ENCODE results near the gene PPP1R11.
"Not testable (repeated sequence)": the region's sequence is repeated elsewhere in the genome, so short reads cannot be mapped to it uniquely, and the experiment has no call there.

The PPP1R11 gene, protein sequence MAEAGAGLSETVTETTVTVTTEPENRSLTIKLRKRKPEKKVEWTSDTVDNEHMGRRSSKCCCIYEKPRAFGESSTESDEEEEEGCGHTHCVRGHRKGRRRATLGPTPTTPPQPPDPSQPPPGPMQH

DNA sequence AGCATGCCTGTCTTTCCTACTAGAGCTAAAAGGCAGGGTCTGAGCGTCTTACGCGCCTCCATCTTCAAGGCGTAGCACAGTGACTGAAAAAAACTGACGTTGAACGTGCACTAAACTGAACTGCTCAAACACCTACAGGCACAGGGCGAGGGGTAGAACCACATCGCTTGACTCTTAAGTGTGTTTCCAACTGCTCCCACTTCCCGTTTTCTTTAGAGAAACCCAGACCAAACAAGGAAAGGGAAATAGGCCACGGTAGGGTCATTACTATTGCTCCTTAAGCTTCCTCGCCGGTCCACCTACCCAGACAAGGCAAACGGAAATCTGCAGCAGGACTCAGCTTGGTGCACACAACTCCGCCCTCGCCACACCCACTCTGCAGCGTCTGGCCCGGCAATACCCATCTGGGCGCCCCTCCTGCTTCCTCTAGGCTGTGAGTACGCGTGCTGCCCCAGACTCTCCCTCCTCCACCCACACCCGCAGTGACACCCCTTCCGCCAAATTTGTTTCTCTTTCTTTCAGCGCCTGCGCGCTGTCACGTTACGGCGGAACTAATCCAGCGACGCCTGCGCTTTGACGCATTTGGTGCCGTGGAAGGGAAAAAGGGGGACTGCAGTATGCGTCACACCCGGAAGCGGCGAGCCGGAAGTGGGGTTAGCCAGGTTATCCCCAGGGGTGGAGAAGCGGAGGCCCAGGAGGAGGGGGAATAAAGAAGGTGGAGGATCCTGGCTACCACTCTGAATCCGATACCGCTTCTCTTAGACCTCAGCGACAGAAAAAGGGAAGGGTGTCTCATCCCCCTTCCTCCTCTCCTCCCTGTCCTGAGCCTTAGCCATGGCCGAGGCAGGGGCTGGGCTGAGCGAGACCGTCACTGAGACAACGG, at the start of gene PPP1R11:
Gene PPP1R11 (plus strand): TSS at position 622 of the 883 bp plus-strand sequence. CDS start 213 bp downstream, at position 835.
- DNase-seq (ENCODE audit: low spot score) = peak; percentile 100

DNA sequence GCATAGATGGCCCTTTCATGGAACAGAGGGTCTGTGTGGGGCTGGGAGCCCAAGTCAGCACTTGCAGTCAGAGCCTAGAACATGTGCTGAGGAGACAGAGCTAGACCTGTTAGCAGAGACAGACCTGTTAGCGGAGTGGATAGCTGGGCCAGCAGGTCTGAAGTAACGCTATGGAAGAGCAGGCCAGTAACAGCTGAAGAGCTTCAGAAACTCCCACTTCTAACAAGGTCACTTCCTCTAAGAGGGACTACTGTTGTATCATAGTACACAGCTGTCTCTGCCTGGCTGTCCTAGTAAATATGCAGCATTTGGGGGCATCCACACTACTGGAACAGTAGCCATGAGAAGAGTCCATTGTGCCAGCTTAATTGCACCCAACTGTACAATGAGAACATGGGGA, 47.2 kb upstream of the PPP1R11 start:
- DNase-seq (ENCODE audit: low spot score) = no peak

DNA sequence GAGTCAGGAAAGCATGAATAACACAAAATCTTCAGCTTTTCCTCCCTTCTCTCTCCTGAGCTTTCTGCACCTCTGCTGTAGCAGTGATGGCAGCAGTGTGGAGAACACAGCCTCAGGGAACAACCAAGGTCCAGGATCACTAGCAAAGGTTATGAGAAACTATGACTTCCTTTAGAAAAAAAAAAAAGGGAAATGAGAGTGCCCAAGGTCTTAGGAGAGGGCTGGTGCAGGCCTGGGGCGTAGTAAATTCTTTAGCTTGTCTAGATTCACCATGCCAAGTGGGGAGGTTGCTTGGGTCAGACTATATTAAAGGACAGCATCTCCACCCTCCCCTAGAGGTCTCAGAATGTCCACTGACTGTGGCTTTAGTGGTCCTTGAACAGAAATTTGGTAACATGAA, 46.4 kb upstream of the PPP1R11 start:
- DNase-seq (ENCODE audit: low spot score) = no peak

DNA sequence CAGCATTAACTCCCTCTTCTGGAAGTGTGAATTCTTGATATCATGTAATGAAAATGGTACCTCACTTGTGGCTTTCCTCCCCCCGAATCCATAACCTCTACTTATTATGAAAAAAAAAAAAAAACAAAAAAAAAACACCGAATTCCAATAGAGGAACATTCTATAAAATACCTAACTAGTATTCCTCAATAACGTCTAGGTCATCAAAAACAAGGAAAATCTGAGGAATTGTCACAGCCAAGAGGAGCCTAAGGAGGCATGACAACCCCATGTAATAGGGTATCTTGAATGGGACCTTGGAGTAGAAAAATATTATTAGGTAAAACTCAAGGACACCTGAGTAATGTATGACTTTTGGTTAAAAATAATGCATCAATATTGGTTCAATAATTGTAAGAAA, 44.8 kb upstream of the PPP1R11 start:
- DNase-seq (ENCODE audit: low spot score) = no peak

DNA sequence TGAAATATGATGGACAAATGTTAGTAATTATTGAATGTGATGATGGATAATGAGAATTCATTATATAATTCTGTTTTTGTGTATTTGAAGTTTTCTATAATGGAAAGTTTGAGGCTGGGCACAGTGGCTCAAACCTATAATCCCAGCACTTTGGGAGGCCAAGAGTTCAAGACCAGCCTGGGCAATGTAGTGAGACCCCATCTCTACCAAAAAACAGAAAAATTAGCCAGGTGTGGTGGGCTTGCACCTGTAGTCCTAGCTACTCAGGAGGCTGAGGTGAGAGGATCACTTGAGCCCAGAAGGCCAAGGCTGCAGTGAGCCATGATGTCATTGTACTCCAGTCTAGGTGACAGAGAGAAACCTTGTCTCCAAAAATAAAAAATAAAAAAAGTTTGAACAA, 44.3 kb upstream of the PPP1R11 start:
- not testable (repeated sequence) for DNase-seq (ENCODE audit: low spot score)

DNA sequence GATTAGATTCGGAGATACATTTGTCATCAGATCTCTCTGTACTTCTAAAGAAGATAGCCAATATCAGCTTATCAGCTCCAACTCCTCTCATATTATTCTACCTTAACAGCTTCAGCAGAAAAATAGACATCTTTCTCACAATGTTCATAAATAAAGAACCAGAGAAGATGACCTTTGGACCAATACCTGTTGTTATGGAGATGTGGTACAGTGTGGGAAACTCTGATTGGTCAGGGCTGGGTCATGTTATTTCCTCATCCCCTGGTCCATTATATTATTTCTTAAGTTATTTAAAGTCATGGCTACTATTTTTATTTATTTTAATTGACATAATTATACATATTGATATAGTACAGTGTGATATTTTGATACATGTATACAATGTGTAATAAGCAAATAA, 41.8 kb upstream of the PPP1R11 start:
- DNase-seq (ENCODE audit: low spot score) = no peak

DNA sequence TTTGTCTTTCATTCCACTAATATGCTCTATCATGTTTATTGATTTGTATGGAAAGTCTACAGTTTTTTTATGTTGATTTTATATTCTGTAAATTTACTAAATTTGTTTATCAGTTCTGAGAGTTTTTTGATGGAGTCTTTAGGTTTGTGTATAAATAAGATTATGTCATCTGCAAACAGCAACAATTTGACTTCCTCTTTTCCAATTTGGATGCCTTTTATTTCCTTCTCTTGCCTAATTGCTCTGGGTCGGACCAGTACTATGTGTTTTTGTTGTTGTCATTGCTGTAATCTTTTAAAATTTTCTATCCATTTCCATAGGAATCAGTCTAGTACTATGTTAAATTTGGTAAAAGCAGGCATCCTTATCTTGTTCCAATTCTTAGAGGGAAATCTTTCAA, 37.4 kb upstream of the PPP1R11 start:
- DNase-seq (ENCODE audit: low spot score) = no peak

DNA sequence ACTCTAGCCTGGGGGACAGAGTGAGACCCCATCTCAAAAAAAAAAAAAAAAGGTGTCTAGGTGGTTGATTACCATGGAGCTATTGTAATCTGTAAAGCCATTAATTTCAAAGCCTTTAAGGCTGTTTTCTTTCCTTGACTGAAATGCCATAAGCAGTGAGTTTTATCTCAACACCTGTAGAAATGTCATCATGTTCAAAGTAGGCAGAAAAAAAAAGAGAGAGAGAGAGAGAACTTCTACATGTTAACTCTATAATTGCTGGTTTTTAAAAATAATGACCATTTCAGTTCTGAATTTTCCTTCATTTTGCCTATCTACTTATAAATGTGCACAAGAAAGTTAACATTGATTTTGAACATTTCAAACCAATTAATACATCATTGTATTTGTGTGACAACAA, 35.6 kb upstream of the PPP1R11 start:
- DNase-seq (ENCODE audit: low spot score) = no peak

DNA sequence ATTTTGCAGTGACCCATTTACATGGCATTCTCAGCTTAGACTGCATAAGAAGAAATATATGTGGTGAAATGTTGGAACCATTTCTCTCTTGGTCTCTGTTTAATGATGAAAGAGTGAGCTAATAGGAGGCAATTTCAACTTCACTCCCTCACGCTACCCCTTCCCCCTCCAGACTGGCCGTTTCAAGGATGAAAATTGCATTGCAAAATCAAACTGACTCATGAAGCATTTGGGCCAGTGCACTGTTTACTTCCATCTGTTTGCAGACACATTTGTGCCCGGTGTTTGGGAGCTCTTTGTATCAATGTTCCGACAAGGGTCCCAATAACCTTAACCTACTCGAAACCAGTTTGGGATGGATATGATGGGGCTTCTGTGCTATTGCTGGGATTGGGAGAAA, 33.6 kb upstream of the PPP1R11 start:
- DNase-seq (ENCODE audit: low spot score) = not testable (repeated sequence)

DNA sequence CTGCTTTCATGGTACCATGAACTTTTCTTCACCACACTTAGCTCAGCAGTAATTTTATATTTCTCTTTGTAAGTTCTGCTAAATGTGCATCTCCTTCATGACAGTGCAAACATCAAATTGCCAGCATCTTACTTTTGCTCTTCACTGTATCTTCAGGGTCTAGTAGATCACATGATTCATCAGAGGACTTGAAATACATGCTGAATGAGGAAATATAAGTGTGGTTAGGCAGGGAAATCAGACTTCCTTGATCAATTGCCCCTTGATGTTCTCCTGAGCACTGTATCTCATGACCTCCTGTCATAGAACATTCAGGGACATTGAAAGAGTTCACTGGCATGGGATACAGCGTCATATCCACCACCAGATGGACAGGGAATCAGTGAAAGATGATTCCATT, 31.2 kb upstream of the PPP1R11 start:
- DNase-seq (ENCODE audit: low spot score) = no peak

DNA sequence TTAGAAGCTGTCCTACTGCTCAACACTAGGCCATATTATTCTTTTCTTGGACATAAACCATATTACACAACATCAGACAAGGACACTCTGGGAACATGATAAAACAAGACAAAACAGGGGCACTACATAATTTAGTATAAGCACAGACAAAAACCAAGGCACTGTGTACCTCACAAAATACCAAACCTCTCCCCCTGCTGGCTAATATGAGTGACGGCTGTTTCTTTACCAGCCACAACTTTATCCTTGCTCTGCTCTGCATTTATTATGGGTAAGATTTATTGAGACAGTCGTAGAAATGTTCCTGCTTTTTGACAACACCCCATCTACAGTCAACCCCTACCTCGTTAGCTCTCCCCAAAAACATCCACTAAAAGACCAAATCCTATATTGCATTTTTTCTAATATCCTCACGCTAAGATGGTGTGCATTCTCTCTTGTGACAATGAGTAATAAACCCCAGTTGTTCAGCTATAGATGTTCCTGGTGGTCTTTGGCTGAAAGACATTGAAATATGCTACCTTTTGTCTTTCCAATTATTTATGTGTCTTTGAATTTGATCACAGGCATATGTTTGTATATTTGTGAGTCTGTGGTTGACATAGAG, 29.7 kb upstream of the PPP1R11 start:
- DNase-seq (ENCODE audit: low spot score) = no peak

DNA sequence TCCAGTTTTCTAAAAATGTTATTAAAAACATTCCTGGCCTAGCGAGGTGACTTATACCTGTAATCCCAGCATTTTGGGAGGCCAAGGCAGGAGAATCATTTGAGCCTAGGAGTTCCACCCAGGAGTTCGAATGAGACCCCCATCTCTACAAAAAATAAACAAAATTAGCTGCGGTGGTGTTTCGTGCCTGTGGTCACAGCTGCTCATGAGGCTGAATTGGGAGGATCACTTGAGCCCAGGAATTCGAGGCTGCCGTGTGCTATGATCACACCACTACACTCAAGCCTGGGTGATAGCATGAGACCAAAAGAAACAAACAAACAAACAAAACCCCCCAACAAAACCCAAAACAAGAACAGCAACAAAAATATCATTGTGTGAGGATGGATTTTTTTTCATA, 25.8 kb upstream of the PPP1R11 start:
- no peak for DNase-seq (ENCODE audit: low spot score)

DNA sequence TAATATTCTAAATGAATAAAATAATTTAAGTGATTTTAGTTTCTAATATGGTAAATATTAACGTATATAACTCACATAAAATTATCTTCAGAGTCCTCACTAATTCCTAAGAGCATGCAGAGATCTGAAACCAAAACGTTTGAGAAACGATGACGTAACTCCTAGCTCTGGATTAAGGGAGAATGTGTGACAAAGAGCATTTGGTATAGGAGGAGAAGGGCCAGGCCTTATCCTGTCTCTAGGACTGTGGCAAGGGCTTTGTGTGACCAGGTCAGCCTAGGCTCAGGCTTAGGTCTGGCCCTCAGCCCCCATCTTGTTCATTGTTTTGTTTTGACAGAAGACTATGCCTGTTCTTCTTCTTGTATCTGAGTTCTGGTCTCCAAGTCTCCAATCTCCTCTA, 25.2 kb upstream of the PPP1R11 start:
- DNase-seq (ENCODE audit: low spot score) = no peak

DNA sequence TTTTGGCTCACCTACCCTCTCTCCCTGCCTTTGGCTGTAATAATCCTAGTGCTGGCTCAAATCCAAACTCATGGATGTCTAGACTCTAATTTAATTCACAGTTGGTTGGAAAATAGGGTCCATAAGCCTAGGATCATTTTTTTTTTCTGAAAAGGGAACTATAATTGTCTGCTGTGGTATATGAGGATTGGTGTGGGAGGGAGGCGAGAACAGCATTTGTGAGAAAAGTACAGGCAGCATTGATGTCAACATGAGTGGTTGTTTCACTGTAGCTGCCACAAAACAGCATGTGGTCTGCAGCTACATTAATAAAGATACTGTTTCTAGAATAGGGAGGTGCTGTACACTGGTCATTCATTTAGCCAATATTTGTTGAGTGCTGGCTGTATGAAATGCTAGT, 24.5 kb upstream of the PPP1R11 start:
- no peak for DNase-seq (ENCODE audit: low spot score)

DNA sequence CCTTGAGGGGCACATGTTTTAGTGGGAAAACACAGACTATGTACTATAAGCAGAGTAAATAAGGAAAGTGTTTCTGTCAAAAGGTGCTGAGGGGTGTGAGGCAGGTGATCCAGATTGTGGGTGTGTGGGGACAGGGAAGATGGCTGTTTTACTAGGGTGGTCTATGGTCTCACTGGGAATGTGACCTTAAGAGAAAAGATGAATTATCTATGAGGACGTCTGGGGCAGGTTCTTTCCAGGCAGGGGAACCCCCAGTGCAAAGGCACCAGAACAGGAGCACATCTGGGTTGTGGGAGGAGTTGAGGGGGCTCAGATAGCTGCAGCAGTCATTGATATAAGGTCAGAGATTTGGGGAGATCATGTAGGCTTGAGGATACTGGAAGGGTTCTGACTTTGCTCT, 24.1 kb upstream of the PPP1R11 start:
- DNase-seq (ENCODE audit: low spot score) = no peak

DNA sequence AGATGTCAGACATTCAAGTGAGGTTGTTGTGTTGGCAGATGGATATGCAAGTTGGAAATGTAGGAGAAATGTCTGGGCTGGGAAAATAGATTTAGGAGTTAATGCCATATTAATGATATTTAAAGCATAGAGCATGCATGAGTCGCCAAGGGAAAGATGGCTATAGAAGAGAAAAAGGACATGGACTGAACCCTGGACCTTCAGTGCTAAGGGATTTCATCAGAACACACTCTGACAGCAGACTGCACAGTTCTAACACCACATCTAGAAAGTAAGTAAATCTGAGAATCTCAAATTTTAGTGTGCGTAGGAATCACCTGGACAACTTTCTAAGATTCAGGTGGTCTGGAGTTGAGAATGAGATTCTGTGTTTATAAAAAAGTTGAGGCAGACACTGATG, 23.3 kb upstream of the PPP1R11 start:
- DNase-seq (ENCODE audit: low spot score) = no peak

DNA sequence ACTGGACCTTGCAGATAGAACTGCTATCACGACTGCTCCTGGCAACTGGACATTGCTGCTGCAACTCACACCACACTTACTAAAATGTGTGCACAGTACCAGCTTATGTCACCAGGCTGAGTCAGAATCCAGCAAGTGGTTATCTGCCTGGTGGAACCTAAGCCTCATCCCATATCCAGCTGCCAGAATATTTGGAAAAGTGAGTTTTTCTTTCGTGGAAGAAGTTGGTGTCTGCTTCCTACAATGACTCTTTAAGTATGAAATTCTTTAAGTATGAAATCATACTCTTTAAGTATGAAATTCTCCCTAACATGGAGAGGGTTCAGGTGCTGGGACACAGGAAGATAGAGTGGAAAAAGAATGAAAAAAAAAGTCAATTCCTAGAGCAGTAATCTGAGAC, 22.4 kb upstream of the PPP1R11 start:
- no peak for DNase-seq (ENCODE audit: low spot score)

DNA sequence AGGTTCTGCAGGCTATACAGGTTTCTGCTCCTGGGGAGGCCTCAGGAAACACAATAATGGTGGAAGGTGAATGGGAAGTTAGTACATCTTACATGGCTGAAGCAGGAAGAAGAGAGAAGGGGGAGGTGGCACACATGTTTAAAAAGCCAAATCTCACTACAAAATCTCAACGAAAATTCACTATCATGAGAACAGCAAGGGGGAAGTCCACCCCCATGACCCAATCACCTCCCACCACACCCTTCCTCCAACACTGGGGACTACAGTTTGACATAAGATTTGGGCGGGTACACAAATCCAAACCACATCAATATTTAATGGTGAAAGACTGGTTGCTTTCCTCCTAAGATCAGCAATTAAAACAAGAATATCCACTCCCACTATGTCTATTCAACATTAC, 19.8 kb upstream of the PPP1R11 start:
- no peak for DNase-seq (ENCODE audit: low spot score)

DNA sequence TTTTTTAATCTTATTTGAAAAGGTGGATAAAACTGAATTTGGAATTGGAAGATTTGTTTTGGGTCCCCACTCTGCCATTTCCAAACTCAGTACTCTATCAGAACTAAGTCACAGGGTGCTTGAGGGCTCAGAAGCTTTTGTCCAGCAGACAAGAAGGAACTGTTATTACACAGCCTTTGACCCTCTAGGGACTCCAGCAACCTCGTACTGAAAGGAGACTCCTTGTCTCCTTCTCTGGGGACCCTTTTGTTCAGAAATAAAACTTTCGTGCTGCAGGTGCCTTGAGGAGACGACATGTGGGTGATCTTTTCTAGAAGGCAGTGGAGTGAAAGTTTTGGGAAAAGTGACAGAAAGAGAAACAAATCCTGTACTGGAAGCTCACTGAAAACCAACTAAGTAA, 13.3 kb upstream of the PPP1R11 start:
- no peak for DNase-seq (ENCODE audit: low spot score)

DNA sequence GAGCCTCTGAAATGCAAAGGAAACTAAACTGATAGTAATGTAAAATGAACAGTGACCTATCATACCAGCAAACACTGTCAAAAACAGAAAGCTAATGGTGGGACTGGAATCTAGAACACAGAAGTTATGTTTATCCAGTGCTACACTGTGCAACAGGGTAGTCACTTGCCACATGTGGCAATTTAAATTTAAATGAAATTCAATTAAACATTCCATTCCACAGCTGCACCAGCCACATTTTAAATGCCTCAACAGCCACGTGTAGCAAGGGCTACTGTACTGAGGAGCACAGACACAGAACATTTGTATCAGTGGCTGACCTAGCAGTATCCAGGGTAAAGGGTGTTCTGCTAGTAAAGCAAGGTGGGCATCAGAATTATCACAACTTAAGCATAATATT, 11.5 kb upstream of the PPP1R11 start:
- no peak for DNase-seq (ENCODE audit: low spot score)

DNA sequence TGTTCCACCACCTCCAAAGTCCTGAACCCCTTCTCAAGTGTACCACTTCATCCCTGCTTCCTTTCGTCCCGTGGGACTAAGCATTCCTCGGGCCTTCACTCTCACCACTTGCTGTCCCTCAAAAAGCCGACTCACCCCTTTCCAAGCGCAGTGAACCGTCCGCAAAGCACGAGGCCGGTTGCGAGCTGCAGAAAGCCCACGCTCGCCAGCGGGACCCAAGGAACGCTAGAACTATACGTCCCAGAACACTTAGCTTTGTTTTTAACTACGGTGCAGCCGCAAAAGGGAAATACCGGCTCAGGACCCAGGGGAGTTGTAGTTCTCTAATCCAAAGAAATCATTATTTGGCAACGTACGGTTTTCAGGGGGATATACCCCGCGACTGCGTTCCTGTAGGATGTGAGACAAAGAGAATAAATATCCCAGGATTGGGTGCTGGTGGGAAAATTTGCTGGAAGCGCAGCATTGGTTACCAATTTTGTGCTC, 6.3 kb upstream of the PPP1R11 start:
- DNase-seq (ENCODE audit: low spot score) = no peak

DNA sequence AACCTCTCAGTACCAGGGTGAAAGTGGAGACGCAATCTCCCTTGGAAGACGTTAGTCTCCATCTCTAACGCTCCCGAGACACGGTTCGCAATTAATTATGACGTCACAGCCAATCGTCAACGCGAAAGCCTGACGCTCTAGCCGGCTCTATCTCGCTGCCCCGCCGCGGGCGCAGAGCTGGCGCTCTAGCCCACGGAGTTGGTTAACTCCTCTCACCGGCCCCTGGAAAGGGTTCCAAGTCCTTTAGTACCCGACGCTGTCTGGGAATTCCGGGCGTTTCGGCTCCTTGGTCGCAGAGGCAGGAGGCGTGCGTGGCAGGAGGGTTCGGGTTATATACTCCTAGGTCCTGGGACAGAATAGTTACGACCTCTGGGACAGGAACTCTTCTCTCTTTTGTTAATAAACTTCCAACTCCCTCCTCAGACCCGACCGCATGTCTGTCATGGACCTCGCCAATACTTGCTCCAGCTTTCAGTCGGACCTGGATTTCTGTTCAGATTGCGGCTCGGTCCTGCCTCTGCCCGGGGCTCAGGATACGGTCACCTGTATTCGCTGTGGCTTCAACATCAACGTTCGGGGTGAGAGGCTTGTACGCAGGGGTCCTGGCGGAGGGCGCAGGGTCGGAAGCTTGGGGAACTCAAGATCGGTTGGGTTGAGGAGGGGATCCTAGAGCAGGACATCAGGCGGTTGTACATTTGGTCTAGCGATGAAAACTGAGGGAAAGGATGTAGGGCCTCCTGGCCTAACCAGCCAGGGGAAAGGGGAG, 5.7 kb upstream of the PPP1R11 start, which contains the start of gene POLR1H:
Gene POLR1H (plus strand): TSS at position 174 of the 766 bp plus-strand sequence. CDS start 260 bp downstream, at position 434.
- DNase-seq (ENCODE audit: low spot score) = peak; percentile 97
